Stimulated activated CD4-positive, alpha-beta T cell treated with anti-CD3 and anti-CD28 coated beads, TNF-alpha, amount 100 ng/mL, for 1 hour (primary cell): Measurements from ENCODE around the gene DIPK1C.

ENCODE experiments used
- DNase-seq, 3 donors: peaks; one replicate each; pipeline ENCODE4 v3.0.0-alpha.2; 2020; ENCODE audit warnings: low read depth in 3 of 3, low spot score in 1 of 3

The DIPK1C gene

GRCh38 chr18:74486119-74486849, 29.2 kb upstream of the DIPK1C start:
- DNase-seq = no peak

GRCh38 chr18:74482697-74483096, 25.6 kb upstream of the DIPK1C start:
- DNase-seq = no peak

GRCh38 chr18:74480149-74480651, 23.1 kb upstream of the DIPK1C start:
- DNase-seq = no peak

GRCh38 chr18:74479486-74480148, 22.5 kb upstream of the DIPK1C start:
- DNase-seq = no peak

- DNase-seq = no peak
These were observed 21.8 kb upstream of the DIPK1C start for GRCh38 chr18:74478880-74479279.

GRCh38 chr18:74478316-74478715, 21.2 kb upstream of the DIPK1C start:
- DNase-seq = no peak

GRCh38 chr18:74477771-74478170, 20.7 kb upstream of the DIPK1C start:
- no peak for DNase-seq

- DNase-seq = no peak
These were observed 19.0 kb upstream of the DIPK1C start for GRCh38 chr18:74476140-74476539.

- no peak for DNase-seq
These were observed 17.0 kb upstream of the DIPK1C start for GRCh38 chr18:74473976-74474640.

- no peak for DNase-seq
These were observed 15.2 kb upstream of the DIPK1C start for GRCh38 chr18:74472312-74472711.

- no peak for DNase-seq
These were observed 11.5 kb upstream of the DIPK1C start for GRCh38 chr18:74468547-74469061.

GRCh38 chr18:74465775-74466174, 8.7 kb upstream of the DIPK1C start:
- no peak for DNase-seq

- no peak for DNase-seq
These were observed 6.9 kb upstream of the DIPK1C start for GRCh38 chr18:74463983-74464382.

GRCh38 chr18:74463254-74463653, 6.1 kb upstream of the DIPK1C start:
- DNase-seq = no peak

GRCh38 chr18:74460825-74461224, 3.7 kb upstream of the DIPK1C start:
- no peak for DNase-seq

- DNase-seq = no peak
These were observed 2.8 kb upstream of the DIPK1C start for GRCh38 chr18:74459889-74460288.

- no peak for DNase-seq
These were observed 765 bp upstream of the DIPK1C start for GRCh38 chr18:74457725-74458421.

- DNase-seq = no peak
These were observed 612 bp downstream of the DIPK1C start for GRCh38 chr18:74456349-74457042.

- no peak for DNase-seq
These were observed 1.1 kb downstream of the DIPK1C start for GRCh38 chr18:74456017-74456348.

- DNase-seq = no peak
These were observed 1.7 kb downstream of the DIPK1C start for GRCh38 chr18:74455386-74455785.

GRCh38 chr18:74454279-74454751, 2.8 kb downstream of the DIPK1C start:
- DNase-seq = no peak
